GM12878 (cell line): Measurements from ENCODE around the gene IQCC. TPM values are rescaled to one million over a fixed set of nuclear protein-coding genes. Genes with fewer than 3 reads are reported as not detected.
A peak's percentile ranks its signal among the peaks of the same experiment; 100 is the strongest.

Source experiments
- ATAC-seq: fragments of 200-7000 bp; cut with Tn5 transposase; 3 replicates; pipeline ENCODE4 v1.9.1; 2020; ENCODE audit warnings: mild to moderate bottlenecking, moderate library complexity
- BruUV-seq: library from RNA; stranded (reverse); fragments of 400-500 nt; replicated peaks from 2 replicates; lab custom pipeline; 2021; lab: Mats Ljungman, UMichigan
- CTCF ChIA-PET: fragments of 300-600 bp; sonication (Branson Sonifier 250); formaldehyde crosslinking; extraction: SDS; loops from one replicate; lab custom pipeline; 2021; ENCODE audit warnings: inconsistent platforms; lab: Yijun Ruan, JAX
- POLR2A ChIA-PET: fragments of 350-600 bp; formaldehyde crosslinking; extraction: SDS; loops from one replicate; lab custom pipeline; 2021; ENCODE audit warnings: inconsistent platforms; lab: Charles Lee
- RAD21 ChIA-PET: fragments of 300-600 bp; sonication (Branson Sonifier 250); formaldehyde crosslinking; loops from one replicate; lab custom pipeline; 2023; ENCODE audit warnings: antibody characterized with exemption; ENCODE audit not compliant: unreplicated experiment; lab: Charles Lee
- SMC1A ChIA-PET: fragments of 300-600 bp; sonication (Branson Sonifier 250); formaldehyde crosslinking; loops from one replicate; lab custom pipeline; 2023; ENCODE audit not compliant: unreplicated experiment, uncharacterized antibody; lab: Charles Lee
- DNase-seq: peaks from one replicate; pipeline ENCODE4 v3.0.0-alpha.2; 2011; ENCODE audit warnings: low read depth, low spot score
- FAIRE-seq: peaks from 3 replicates; lab custom pipeline; 2011; peaks lifted over from hg19 to GRCh38; lab: Jason Lieb, UNC
- H2AFZ ChIP-seq: 2 replicates; pipeline ENCODE4 v1.6.0; 2011; ENCODE audit warnings: low read depth, low read length, control low read depth; ENCODE audit not compliant: control insufficient read depth
- H3K27ac ChIP-seq: 2 replicates; pipeline ENCODE4 v1.5.1; 2011; ENCODE audit warnings: control low read depth; ENCODE audit not compliant: control insufficient read depth, insufficient read depth
- H3K27me3 ChIP-seq, 2 experiments: replicated peaks in 1 of 2; 2 replicates each; pipeline versions ENCODE4 v1.6.0 to v1.6.1; 2011; ENCODE audit warnings: low read length in 1 of 2; ENCODE audit not compliant: control insufficient read depth in 2 of 2, insufficient read depth in 2 of 2
- H3K36me3 ChIP-seq, 2 experiments: 2 replicates each; pipeline ENCODE4 v1.5.1; 2011; ENCODE audit warnings: low read length in 1 of 2; ENCODE audit not compliant: control insufficient read depth in 2 of 2, insufficient read depth in 2 of 2
- H3K4me1 ChIP-seq: 2 replicates; pipeline ENCODE4 v1.6.1; 2011; ENCODE audit warnings: mild to moderate bottlenecking, low read length, moderate library complexity, mixed read lengths; ENCODE audit not compliant: control insufficient read depth, insufficient read depth
- H3K4me2 ChIP-seq: 2 replicates; pipeline ENCODE4 v1.6.0; 2011; ENCODE audit warnings: control low read depth; ENCODE audit not compliant: control insufficient read depth, insufficient read depth
- H3K4me3 ChIP-seq: fragments of 200-600 bp; sonication (generic); 2 replicates; pipeline ENCODE4 v1.5.1; 2016
- H3K79me2 ChIP-seq: 2 replicates; pipeline ENCODE4 v1.6.0; 2011; ENCODE audit warnings: low read length; ENCODE audit not compliant: control insufficient read depth, insufficient read depth
- H3K9ac ChIP-seq: 2 replicates; pipeline ENCODE4 v1.8.0; 2011; ENCODE audit warnings: low read length, control low read depth, mixed read lengths; ENCODE audit not compliant: control insufficient read depth, insufficient read depth
- H3K9me3 ChIP-seq: replicated peaks from 3 replicates; pipeline ENCODE4 v1.5.1; 2011; ENCODE audit warnings: mild to moderate bottlenecking, low read length; ENCODE audit not compliant: control insufficient read depth, insufficient read depth
- H4K20me1 ChIP-seq: 2 replicates; pipeline ENCODE4 v1.6.0; 2011; ENCODE audit not compliant: control insufficient read depth, insufficient read depth
- CHD1 ChIP-seq: IDR thresholded peaks from 2 replicates; pipeline ENCODE4 v1.6.1; 2012; ENCODE audit warnings: low read depth, low read length, improper control_type of control experiment
- CHD2 ChIP-seq: IDR thresholded peaks from 2 replicates; pipeline ENCODE4 v1.6.1; 2011; ENCODE audit warnings: low read depth, low read length, improper control_type of control experiment, borderline replicate concordance
- DPF2 ChIP-seq: fragments of 450-650 bp; IDR thresholded peaks from 2 replicates; pipeline ENCODE4 v1.6.1; 2017; ENCODE audit warnings: mild to moderate bottlenecking
- EGR1 ChIP-seq, 2 experiments: IDR thresholded peaks; 1 replicate in 1 of 2; 2 replicates in 1 of 2; pipeline ENCODE4 v1.6.1; 2011 to 2012; ENCODE audit warnings: low read depth in 2 of 2, low read length in 2 of 2, borderline replicate concordance in 1 of 2, mild to moderate bottlenecking in 1 of 2, moderate library complexity in 1 of 2
- FOS ChIP-seq: IDR thresholded peaks from 3 replicates; pipeline ENCODE4 v1.6.1; 2011; ENCODE audit warnings: borderline replicate concordance; ENCODE audit not compliant: insufficient read length; ENCODE audit errors: extremely low read depth
- IKZF1 ChIP-seq: fragments of 450-650 bp; conservative IDR thresholded peaks from 2 replicates; pipeline ENCODE4 v1.6.1; 2017; ENCODE audit warnings: antibody characterized with exemption, mild to moderate bottlenecking
- POLR2A ChIP-seq: IDR thresholded peaks from 2 replicates; pipeline ENCODE4 v1.6.1; 2011; ENCODE audit warnings: low read depth, mild to moderate bottlenecking, low read length
- RB1 ChIP-seq: fragments of 450-650 bp; formaldehyde crosslinking; IDR thresholded peaks from 2 replicates; pipeline ENCODE4 v1.6.1; 2017; ENCODE audit warnings: mild to moderate bottlenecking, borderline replicate concordance
- RBBP5 ChIP-seq: fragments of 200-600 bp; sonication (generic); conservative IDR thresholded peaks from 2 replicates; pipeline ENCODE4 v1.6.1; 2016
- STAT3 ChIP-seq: IDR thresholded peaks from 2 replicates; pipeline ENCODE4 v1.6.1; 2011; ENCODE audit warnings: low read depth, low read length, improper control_type of control experiment
- TCF12 ChIP-seq: IDR thresholded peaks from 2 replicates; pipeline ENCODE4 v1.6.1; 2011; ENCODE audit warnings: low read depth, mild to moderate bottlenecking, low read length
- TCF7 ChIP-seq: IDR thresholded peaks from 2 replicates; pipeline ENCODE4 v1.6.1; 2014; ENCODE audit warnings: antibody characterized with exemption, borderline replicate concordance
- WGBS: methylation state at CpG from one replicate; pipeline ENCODE4 v1.1.6; 2016; ENCODE audit warnings: low lambda C conversion rate; ENCODE audit not compliant: insufficient replicate concordance, insufficient coverage; ENCODE audit errors: missing lambda C conversion rate; 5-methylcytosine and 5-hydroxymethylcytosine counted together
- in situ Hi-C: fragments of 300-500 bp; cut with MboI; formaldehyde crosslinking; loops from 9 replicates; pipeline ENCODE4 v1.14.3; 2018; ENCODE audit warnings: mixed read lengths
- intact Hi-C: fragments of 100-400 bp; cut with micrococcal nuclease; formaldehyde crosslinking; loops from one replicate; pipeline ENCODE4 v1.14.2; 2022; ENCODE audit not compliant: unreplicated experiment
- polyA plus RNA-seq, 11 experiments: library from polyadenylated mRNA; depleted of rRNA in 4 of 11; unstranded in 6 of 11; stranded (reverse) in 5 of 11; fragments of >200 nt; fragmentation: Nextera tagmentation in 4 of 11; fragmentation: Illumina TruSeq in 1 of 11; extraction: Ambion mirVana in 4 of 11; extraction: Trizol in 1 of 11; gene quantifications; 1 replicate in 1 of 11; 2 replicates in 10 of 11; pipeline versions ENCODE4 v1.2.1 to v1.2.3, GENCODE V29; 2011 to 2016; ENCODE audit warnings: inconsistent platforms in 2 of 11, missing spikeins in 2 of 11, low read depth in 1 of 11
- total RNA-seq, 4 experiments: library from RNA; depleted of rRNA in 3 of 4; stranded (reverse); fragments of >200 nt in 3 of 4; fragmentation: Illumina TruSeq in 1 of 4; extraction: Trizol in 1 of 4; gene quantifications; 2 replicates each; pipeline versions ENCODE4 v1.2.1 to v1.2.3, GENCODE V29; 2013 to 2021
- TF ChIP-seq, protein P1 (sequence below): fragments of 450-650 bp; IDR thresholded peaks from 2 replicates; pipeline ENCODE4 v1.6.1; 2017; ENCODE audit warnings: mild to moderate bottlenecking
- TF ChIP-seq, protein P2 (sequence below), 3 experiments: IDR thresholded peaks in 2 of 3; conservative IDR thresholded peaks in 1 of 3; 2 replicates each; pipeline ENCODE4 v1.5.1; 2011; ENCODE audit warnings: low read depth in 3 of 3, low read length in 3 of 3, mild to moderate bottlenecking in 3 of 3, control low read depth in 2 of 3, moderate library complexity in 2 of 3, inconsistent platforms in 1 of 3, mixed read lengths in 1 of 3; ENCODE audit not compliant: control insufficient read depth in 2 of 3, insufficient read depth in 1 of 3; ENCODE audit errors: extremely low read depth in 1 of 3
- TF ChIP-seq, protein P3 (sequence below): fragments of 450-650 bp; IDR thresholded peaks from 2 replicates; pipeline ENCODE4 v1.6.1; 2017; ENCODE audit warnings: mild to moderate bottlenecking, moderate library complexity

Gene IQCC
- total and polyA plus RNA-seq, 10 of the 15 experiments (the other 5 are each of a cell fraction or from before 2014, with no cell fraction given), result 2.1 to 6.8 (median 4.9) TPM

DNA sequence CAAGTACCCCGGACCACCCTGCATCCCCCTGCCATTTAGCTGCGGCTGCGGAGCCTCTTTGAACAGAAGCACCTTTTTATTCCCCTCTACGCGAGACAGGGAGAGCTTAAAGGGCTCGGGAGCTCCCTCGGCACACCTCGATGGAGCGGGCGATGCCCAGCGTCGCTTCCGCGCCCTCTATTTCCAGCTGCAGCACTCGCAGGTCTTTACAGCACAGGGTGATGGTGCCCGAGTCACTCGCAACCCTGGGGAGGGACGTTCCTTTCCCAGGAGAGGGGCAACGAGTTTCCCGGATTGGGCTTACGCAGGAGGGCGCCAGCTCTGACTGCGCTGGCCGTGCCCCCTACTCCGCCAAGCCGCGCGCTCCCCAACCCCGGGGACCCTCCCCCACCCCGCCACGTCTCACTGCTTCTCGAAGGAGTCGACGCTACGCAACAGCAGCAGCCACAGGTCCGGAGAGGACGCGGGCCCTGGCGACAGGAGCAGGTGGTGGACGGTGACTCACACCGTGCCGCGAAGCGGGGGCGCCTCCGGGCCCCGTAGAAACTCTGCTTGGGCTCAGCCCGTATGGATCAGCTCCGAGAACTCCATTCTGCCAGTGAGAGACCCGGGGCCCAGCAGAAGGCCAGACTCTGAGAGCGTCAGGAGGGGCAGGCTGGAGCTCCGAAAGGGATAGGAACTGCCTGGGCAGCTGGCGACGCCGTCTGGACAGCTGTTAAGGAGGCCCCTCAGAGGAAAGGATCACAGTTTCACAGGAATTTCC is 35.7 kb downstream of the IQCC start:
- Histone ChIP-seq H3K79me2 (no peaks in the 10 kb centered on the region), H3K9me3 (no peaks in the 10 kb centered on the region), H3K27me3 (no peaks in the 10 kb centered on the region), H3K9ac (peak overlapping the region; percentile 58), H3K4me3 (peak overlapping the region; percentile 72), H2AFZ (peak overlapping the region; percentile 89), H4K20me1 (no peaks in the 10 kb centered on the region), H3K27ac (peak overlapping the region; percentile 13; the same call in 1 of the 2 replicates), H3K4me2 (peak overlapping the region; percentile 84), H3K4me1 (peaks cover 21% of the 10 kb centered on the region), H3K36me3 (no peaks in the 10 kb centered on the region)
- RAD21 ChIA-PET, result interaction anchor here (0.7 to 3.8 kb wide), 17 partner anchors 9 to 168 kb away, joined by 3 to 34 read pairs (median 4); partner anchors contain the start of genes HDAC1, IQCC, KPNA6 and LCK
- CTCF ChIA-PET, result interaction anchor here (1.0 to 6.0 kb wide), 22 partner anchors 8 to 534 kb away, joined by 3 to 50 read pairs (median 3); partner anchors contain the start of genes EIF3I, FAM167B, KPNA6 and LCK
- ATAC-seq, result peak; percentile 81
- POLR2A ChIA-PET, result interaction anchor here (0.6 to 2.0 kb wide), 14 partner anchors 8 to 227 kb away, joined by 3 to 6 read pairs (median 3); partner anchors contain the start of genes BSDC1, KHDRBS1, LCK and TXLNA
- in situ Hi-C loops, result no loop called here
- WGBS, result 3% methylated on average over 55 of the region's 55 CpGs
- intact Hi-C loops, result no loop called here
- FAIRE-seq, result peak; percentile 13
- SMC1A ChIA-PET, result interaction anchor here (0.8 to 5.2 kb wide), 19 partner anchors 8 to 168 kb away, joined by 3 to 37 read pairs (median 4); partner anchors contain the start of genes BSDC1, HDAC1, IQCC and LCK
- BruUV-seq, result no TSS peak
- DNase-seq, result no peak
- TF ChIP-seq CHD2 (no peak), TCF7 (no peak), RBBP5 (no peak), DPF2 (0 out of 2 replicates have a peak, but pooled peaks have one; percentile 19), RB1 (no peak), IKZF1 (peak; percentile 30; the same call in 1 of the 2 replicates), STAT3 (no peak), TCF12 (0 out of 2 replicates have a peak, but pooled peaks have one; percentile 60), FOS (no peak), CHD1 (no peak), EGR1 (IDR thresholded peaks at IDR 0.05; ENCODE audit: borderline replicate concordance in 1 of 2, low read depth in 2 of 2, low read length in 2 of 2) (peak in 1 of 2 experiments; percentile 19; a peak in 1 of 3 replicates), POLR2A (peak; percentile 33; the same call in 1 of the 2 replicates)
- TF ChIP-seq, protein P1, sequence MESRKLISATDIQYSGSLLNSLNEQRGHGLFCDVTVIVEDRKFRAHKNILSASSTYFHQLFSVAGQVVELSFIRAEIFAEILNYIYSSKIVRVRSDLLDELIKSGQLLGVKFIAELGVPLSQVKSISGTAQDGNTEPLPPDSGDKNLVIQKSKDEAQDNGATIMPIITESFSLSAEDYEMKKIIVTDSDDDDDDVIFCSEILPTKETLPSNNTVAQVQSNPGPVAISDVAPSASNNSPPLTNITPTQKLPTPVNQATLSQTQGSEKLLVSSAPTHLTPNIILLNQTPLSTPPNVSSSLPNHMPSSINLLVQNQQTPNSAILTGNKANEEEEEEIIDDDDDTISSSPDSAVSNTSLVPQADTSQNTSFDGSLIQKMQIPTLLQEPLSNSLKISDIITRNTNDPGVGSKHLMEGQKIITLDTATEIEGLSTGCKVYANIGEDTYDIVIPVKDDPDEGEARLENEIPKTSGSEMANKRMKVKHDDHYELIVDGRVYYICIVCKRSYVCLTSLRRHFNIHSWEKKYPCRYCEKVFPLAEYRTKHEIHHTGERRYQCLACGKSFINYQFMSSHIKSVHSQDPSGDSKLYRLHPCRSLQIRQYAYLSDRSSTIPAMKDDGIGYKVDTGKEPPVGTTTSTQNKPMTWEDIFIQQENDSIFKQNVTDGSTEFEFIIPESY, result no peak
- TF ChIP-seq, protein P2, sequence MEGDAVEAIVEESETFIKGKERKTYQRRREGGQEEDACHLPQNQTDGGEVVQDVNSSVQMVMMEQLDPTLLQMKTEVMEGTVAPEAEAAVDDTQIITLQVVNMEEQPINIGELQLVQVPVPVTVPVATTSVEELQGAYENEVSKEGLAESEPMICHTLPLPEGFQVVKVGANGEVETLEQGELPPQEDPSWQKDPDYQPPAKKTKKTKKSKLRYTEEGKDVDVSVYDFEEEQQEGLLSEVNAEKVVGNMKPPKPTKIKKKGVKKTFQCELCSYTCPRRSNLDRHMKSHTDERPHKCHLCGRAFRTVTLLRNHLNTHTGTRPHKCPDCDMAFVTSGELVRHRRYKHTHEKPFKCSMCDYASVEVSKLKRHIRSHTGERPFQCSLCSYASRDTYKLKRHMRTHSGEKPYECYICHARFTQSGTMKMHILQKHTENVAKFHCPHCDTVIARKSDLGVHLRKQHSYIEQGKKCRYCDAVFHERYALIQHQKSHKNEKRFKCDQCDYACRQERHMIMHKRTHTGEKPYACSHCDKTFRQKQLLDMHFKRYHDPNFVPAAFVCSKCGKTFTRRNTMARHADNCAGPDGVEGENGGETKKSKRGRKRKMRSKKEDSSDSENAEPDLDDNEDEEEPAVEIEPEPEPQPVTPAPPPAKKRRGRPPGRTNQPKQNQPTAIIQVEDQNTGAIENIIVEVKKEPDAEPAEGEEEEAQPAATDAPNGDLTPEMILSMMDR (IDR thresholded peaks at IDR 0.05 in 2 of 3, conservative IDR thresholded peaks at IDR 0.05 in 1 of 3; ENCODE audit: control insufficient read depth in 2 of 3, extremely low read depth in 1 of 3, insufficient read depth in 1 of 3, low read depth in 3 of 3, low read length in 3 of 3), result peak in 2 of 3 experiments; percentile 0 to 7; a peak in 1 of 6 replicates
- TF ChIP-seq, protein P3, sequence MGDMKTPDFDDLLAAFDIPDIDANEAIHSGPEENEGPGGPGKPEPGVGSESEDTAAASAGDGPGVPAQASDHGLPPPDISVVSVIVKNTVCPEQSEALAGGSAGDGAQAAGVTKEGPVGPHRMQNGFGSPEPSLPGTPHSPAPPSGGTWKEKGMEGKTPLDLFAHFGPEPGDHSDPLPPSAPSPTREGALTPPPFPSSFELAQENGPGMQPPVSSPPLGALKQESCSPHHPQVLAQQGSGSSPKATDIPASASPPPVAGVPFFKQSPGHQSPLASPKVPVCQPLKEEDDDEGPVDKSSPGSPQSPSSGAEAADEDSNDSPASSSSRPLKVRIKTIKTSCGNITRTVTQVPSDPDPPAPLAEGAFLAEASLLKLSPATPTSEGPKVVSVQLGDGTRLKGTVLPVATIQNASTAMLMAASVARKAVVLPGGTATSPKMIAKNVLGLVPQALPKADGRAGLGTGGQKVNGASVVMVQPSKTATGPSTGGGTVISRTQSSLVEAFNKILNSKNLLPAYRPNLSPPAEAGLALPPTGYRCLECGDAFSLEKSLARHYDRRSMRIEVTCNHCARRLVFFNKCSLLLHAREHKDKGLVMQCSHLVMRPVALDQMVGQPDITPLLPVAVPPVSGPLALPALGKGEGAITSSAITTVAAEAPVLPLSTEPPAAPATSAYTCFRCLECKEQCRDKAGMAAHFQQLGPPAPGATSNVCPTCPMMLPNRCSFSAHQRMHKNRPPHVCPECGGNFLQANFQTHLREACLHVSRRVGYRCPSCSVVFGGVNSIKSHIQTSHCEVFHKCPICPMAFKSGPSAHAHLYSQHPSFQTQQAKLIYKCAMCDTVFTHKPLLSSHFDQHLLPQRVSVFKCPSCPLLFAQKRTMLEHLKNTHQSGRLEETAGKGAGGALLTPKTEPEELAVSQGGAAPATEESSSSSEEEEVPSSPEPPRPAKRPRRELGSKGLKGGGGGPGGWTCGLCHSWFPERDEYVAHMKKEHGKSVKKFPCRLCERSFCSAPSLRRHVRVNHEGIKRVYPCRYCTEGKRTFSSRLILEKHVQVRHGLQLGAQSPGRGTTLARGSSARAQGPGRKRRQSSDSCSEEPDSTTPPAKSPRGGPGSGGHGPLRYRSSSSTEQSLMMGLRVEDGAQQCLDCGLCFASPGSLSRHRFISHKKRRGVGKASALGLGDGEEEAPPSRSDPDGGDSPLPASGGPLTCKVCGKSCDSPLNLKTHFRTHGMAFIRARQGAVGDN, result peak; percentile 66
